GM12878 (cell line): Measurements from ENCODE around the gene RBM19.

ENCODE experiments used
- FOS ChIP-seq: IDR thresholded peaks from 3 replicates; pipeline ENCODE4 v1.6.1; 2011; ENCODE audit warnings: borderline replicate concordance; ENCODE audit not compliant: insufficient read length; ENCODE audit errors: extremely low read depth
- POLR2A ChIP-seq: IDR thresholded peaks from 2 replicates; pipeline ENCODE4 v1.6.1; 2011; ENCODE audit warnings: low read depth, mild to moderate bottlenecking, low read length
- POLR2AphosphoS5 ChIP-seq: IDR thresholded peaks from 2 replicates; pipeline ENCODE4 v1.6.1; 2011; ENCODE audit warnings: mild to moderate bottlenecking, low read length, inconsistent platforms
- ZNF217 ChIP-seq: fragments of 450-650 bp; IDR thresholded peaks from 2 replicates; pipeline ENCODE4 v1.6.1; 2017; ENCODE audit warnings: antibody characterized with exemption, mild to moderate bottlenecking
- TF ChIP-seq, protein P1 (sequence below), 3 experiments: IDR thresholded peaks in 2 of 3; conservative IDR thresholded peaks in 1 of 3; 2 replicates each; pipeline ENCODE4 v1.5.1; 2011; ENCODE audit warnings: low read depth in 3 of 3, low read length in 3 of 3, mild to moderate bottlenecking in 3 of 3, control low read depth in 2 of 3, moderate library complexity in 2 of 3, inconsistent platforms in 1 of 3, mixed read lengths in 1 of 3; ENCODE audit not compliant: control insufficient read depth in 2 of 3, insufficient read depth in 1 of 3; ENCODE audit errors: extremely low read depth in 1 of 3
- TF ChIP-seq, protein P2 (sequence below): IDR thresholded peaks from 2 replicates; pipeline ENCODE4 v1.6.1; 2012; ENCODE audit warnings: low read length, inconsistent platforms

DNA sequence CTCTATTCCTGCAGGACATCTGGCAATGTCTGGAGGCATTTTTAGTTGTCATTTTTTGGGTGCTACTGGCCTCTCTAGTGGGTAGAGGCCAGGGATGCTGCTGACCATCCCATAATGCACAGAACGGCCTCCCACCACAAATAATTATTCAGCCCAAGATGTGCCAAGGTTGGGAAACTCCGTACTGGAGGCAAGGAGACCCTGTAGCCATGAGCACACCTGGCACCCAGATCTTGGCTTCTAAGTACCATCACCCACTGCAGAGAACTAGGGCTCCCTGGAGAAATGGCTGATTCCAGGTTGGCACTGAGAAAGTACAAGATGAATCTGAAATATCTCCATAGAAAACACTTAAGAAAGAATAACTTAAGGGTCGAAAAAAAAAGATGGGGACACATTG, 81.7 kb downstream of the RBM19 start:
- TF ChIP-seq ZNF217 (no peak), POLR2A (no peak), POLR2AphosphoS5 (no peak), FOS (no peak)
- TF ChIP-seq, protein P1, sequence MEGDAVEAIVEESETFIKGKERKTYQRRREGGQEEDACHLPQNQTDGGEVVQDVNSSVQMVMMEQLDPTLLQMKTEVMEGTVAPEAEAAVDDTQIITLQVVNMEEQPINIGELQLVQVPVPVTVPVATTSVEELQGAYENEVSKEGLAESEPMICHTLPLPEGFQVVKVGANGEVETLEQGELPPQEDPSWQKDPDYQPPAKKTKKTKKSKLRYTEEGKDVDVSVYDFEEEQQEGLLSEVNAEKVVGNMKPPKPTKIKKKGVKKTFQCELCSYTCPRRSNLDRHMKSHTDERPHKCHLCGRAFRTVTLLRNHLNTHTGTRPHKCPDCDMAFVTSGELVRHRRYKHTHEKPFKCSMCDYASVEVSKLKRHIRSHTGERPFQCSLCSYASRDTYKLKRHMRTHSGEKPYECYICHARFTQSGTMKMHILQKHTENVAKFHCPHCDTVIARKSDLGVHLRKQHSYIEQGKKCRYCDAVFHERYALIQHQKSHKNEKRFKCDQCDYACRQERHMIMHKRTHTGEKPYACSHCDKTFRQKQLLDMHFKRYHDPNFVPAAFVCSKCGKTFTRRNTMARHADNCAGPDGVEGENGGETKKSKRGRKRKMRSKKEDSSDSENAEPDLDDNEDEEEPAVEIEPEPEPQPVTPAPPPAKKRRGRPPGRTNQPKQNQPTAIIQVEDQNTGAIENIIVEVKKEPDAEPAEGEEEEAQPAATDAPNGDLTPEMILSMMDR (IDR thresholded peaks at IDR 0.05 in 2 of 3, conservative IDR thresholded peaks at IDR 0.05 in 1 of 3; ENCODE audit: control insufficient read depth in 2 of 3, extremely low read depth in 1 of 3, insufficient read depth in 1 of 3, low read depth in 3 of 3, low read length in 3 of 3) = no peak
- TF ChIP-seq, protein P2, sequence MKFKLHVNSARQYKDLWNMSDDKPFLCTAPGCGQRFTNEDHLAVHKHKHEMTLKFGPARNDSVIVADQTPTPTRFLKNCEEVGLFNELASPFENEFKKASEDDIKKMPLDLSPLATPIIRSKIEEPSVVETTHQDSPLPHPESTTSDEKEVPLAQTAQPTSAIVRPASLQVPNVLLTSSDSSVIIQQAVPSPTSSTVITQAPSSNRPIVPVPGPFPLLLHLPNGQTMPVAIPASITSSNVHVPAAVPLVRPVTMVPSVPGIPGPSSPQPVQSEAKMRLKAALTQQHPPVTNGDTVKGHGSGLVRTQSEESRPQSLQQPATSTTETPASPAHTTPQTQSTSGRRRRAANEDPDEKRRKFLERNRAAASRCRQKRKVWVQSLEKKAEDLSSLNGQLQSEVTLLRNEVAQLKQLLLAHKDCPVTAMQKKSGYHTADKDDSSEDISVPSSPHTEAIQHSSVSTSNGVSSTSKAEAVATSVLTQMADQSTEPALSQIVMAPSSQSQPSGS = no peak
